Choroid plexus epithelial cell (primary cell): ENCODE measurements around the gene ACO2.

Experiments used
- DNase-seq: peaks from one replicate; pipeline ENCODE4 v3.0.0-alpha.2; 2010; ENCODE audit warnings: low read depth
- H3K4me3 ChIP-seq: 2 replicates; pipeline ENCODE4 v1.5.1; 2011; ENCODE audit warnings: low read depth, mild to moderate bottlenecking, control low read depth, low read length, moderate library complexity
- CTCF ChIP-seq: conservative IDR thresholded peaks from 2 replicates; pipeline ENCODE4 v1.5.1; 2011; ENCODE audit warnings: low read depth, mild to moderate bottlenecking, control low read depth, inconsistent platforms, low read length, moderate library complexity

Gene ACO2

GRCh38 chr22:41528938-41529561 lies 60.1 kb downstream of the ACO2 start:
- no peak for TF ChIP-seq CTCF
- H3K4me3 ChIP-seq: no peak overlapping the region
- DNase-seq: no peak

GRCh38 chr22:41530890-41531714 lies 62.2 kb downstream of the ACO2 start:
- DNase-seq: no peak
- TF ChIP-seq CTCF: no peak
- no peak overlapping the region for H3K4me3 ChIP-seq

GRCh38 chr22:41531715-41532477 lies 63.0 kb downstream of the ACO2 start:
- H3K4me3 ChIP-seq: no peak overlapping the region
- TF ChIP-seq CTCF: no peak
- DNase-seq: no peak

GRCh38 chr22:41532908-41533825 lies 64.2 kb downstream of the ACO2 start:
- no peak overlapping the region for H3K4me3 ChIP-seq
- peak; percentile 71 for DNase-seq
- peak; percentile 86 for TF ChIP-seq CTCF

GRCh38 chr22:41534219-41534618 lies 65.3 kb downstream of the ACO2 start:
- no peak for TF ChIP-seq CTCF
- no peak for DNase-seq
- no peak overlapping the region for H3K4me3 ChIP-seq

GRCh38 chr22:41535244-41535643 lies 66.3 kb downstream of the ACO2 start:
- peak; percentile 49 for TF ChIP-seq CTCF
- DNase-seq: peak; percentile 51
- no peak overlapping the region for H3K4me3 ChIP-seq
